Breast epithelium (tissue), 4 donors: Measurements from ENCODE around the gene TMEM132C. TPM values are rescaled to one million over a fixed set of nuclear protein-coding genes. Genes with fewer than 3 reads are reported as not detected.

Experiments used
- DNase-seq, 2 donors: peaks; one replicate each; pipeline ENCODE4 v3.0.0-alpha.2; 2019; ENCODE audit warnings: low spot score in 2 of 2
- H3K27ac ChIP-seq, 2 donors: fragments of 200-600 bp; sonication (generic) in 1 of 2; one replicate each; pipeline ENCODE4 v1.5.1; 2016 to 2019; ENCODE audit warnings: mild to moderate bottlenecking in 1 of 2
- H3K27me3 ChIP-seq, 2 donors: fragments of 200-600 bp; sonication (generic) in 1 of 2; one replicate each; pipeline versions ENCODE4 v1.5.1 to v1.6.0; 2017 to 2019; ENCODE audit warnings: control low read depth in 1 of 2, mild to moderate bottlenecking in 1 of 2
- H3K36me3 ChIP-seq: fragments of 200-600 bp; one replicate; pipeline ENCODE4 v1.5.1; 2019
- H3K4me1 ChIP-seq, 2 donors: fragments of 200-600 bp; sonication (generic); one replicate each; pipeline ENCODE4 v1.5.1; 2016 to 2019; ENCODE audit warnings: control low read depth in 1 of 2
- H3K4me3 ChIP-seq, 3 donors: fragments of 200-600 bp; sonication (generic); 1 replicate in 2 of 3; 2 replicates in 1 of 3; pipeline ENCODE4 v1.5.1; 2016 to 2019; ENCODE audit warnings: mild to moderate bottlenecking in 3 of 3, moderate library complexity in 2 of 3
- H3K9me3 ChIP-seq, 2 donors: fragments of 200-600 bp; sonication (generic) in 1 of 2; one replicate each; pipeline ENCODE4 v1.5.1; 2016 to 2019; ENCODE audit warnings: control low read depth in 1 of 2
- POLR2A ChIP-seq: fragments of 450-650 bp; IDR thresholded peaks from one replicate; pipeline ENCODE4 v1.6.1; 2016; ENCODE audit warnings: antibody characterized with exemption, mild to moderate bottlenecking, moderate library complexity
- POLR2AphosphoS5 ChIP-seq, 3 donors: sonication (generic); formaldehyde crosslinking; IDR thresholded peaks; one replicate each; pipeline ENCODE4 v1.6.1; 2017; ENCODE audit warnings: antibody characterized with exemption in 3 of 3
- intact Hi-C: fragments of 100-400 bp; cut with DNase I; formaldehyde crosslinking; loops from one replicate; pipeline ENCODE4 v1.15.1; 2023; ENCODE audit warnings: low total_unique reads
- total RNA-seq, 3 donors: library from RNA; depleted of rRNA; stranded (reverse); fragments of >200 nt; gene quantifications; one replicate each; pipeline ENCODE4 v1.1.0, GENCODE V29; 2016
- TF ChIP-seq, protein P1 (sequence below), 3 donors: fragments of 450-650 bp; IDR thresholded peaks; one replicate each; pipeline ENCODE4 v1.5.1; 2016 to 2017; ENCODE audit warnings: antibody characterized with exemption in 3 of 3, mild to moderate bottlenecking in 3 of 3, moderate library complexity in 3 of 3

The TMEM132C gene
- total RNA-seq, 3 donors from 2014 or later = 7.2 to 54.1 (median 15.7) TPM

- no peaks in the 10 kb centered on the region for H3K27me3 ChIP-seq
- H3K36me3 ChIP-seq = no peaks in the 10 kb centered on the region
- no peak overlapping the region for H3K4me3 ChIP-seq
- peaks cover 0 to 2% of the 10 kb centered on the region in 2 donors for H3K9me3 ChIP-seq
- no peak overlapping the region for H3K27ac ChIP-seq
- no peaks in the 10 kb centered on the region for H3K4me1 ChIP-seq
- no peak for DNase-seq
- intact Hi-C loops = no loop called here
- TF ChIP-seq POLR2A = no peak
- TF ChIP-seq, protein P1, sequence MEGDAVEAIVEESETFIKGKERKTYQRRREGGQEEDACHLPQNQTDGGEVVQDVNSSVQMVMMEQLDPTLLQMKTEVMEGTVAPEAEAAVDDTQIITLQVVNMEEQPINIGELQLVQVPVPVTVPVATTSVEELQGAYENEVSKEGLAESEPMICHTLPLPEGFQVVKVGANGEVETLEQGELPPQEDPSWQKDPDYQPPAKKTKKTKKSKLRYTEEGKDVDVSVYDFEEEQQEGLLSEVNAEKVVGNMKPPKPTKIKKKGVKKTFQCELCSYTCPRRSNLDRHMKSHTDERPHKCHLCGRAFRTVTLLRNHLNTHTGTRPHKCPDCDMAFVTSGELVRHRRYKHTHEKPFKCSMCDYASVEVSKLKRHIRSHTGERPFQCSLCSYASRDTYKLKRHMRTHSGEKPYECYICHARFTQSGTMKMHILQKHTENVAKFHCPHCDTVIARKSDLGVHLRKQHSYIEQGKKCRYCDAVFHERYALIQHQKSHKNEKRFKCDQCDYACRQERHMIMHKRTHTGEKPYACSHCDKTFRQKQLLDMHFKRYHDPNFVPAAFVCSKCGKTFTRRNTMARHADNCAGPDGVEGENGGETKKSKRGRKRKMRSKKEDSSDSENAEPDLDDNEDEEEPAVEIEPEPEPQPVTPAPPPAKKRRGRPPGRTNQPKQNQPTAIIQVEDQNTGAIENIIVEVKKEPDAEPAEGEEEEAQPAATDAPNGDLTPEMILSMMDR (IDR thresholded peaks at IDR 0.05) = no peak
- no peak for TF ChIP-seq POLR2AphosphoS5 (IDR thresholded peaks at IDR 0.05)
Observed at GRCh38 chr12:128531170-128531569, 264.2 kb downstream of the TMEM132C start.

DNA sequence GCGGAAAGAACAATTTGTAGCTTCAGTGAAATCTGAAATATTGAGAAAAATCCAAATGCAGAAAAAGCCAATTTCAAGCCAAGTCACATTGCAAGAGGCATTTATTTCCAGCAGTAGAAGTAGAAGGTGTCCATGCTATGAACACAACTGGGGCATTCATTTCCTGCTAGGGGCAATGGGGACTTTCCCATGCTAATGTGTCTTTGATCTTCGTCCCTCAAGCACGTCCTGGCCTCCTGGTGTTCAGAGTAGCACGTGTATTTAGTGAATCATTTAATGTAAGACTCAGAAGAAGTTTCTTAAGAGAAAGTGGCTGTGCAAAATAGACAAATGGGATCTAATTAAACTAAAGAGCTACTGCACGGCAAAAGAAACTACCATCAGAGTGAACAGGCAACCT, 267.9 kb downstream of the TMEM132C start:
- DNase-seq = no peak

GRCh38 chr12:128536810-128537209, 269.8 kb downstream of the TMEM132C start:
- H3K4me1 ChIP-seq = no peaks in the 10 kb centered on the region
- H3K36me3 ChIP-seq = no peaks in the 10 kb centered on the region
- TF ChIP-seq POLR2AphosphoS5 (IDR thresholded peaks at IDR 0.05) (no peak), POLR2A (no peak)
- TF ChIP-seq, protein P1 (IDR thresholded peaks at IDR 0.05) = no peak
- H3K27me3 ChIP-seq = no peaks in the 10 kb centered on the region
- peaks cover 0 to 22% of the 10 kb centered on the region in 2 donors for H3K9me3 ChIP-seq
- no peak overlapping the region for H3K4me3 ChIP-seq
- H3K27ac ChIP-seq = no peak overlapping the region
- no peak for DNase-seq
- intact Hi-C loops = no loop called here

More for the DNA sequence above, 267.9 kb downstream of the TMEM132C start:
- Histone ChIP-seq H3K4me3 (no peak overlapping the region), H3K27me3 (no peaks in the 10 kb centered on the region), H3K4me1 (no peaks in the 10 kb centered on the region), H3K36me3 (no peaks in the 10 kb centered on the region), H3K27ac (no peak overlapping the region), H3K9me3 (peaks cover 0 to 22% of the 10 kb centered on the region in 2 donors)
- intact Hi-C loops = no loop called here
- TF ChIP-seq, protein P1 (IDR thresholded peaks at IDR 0.05) = no peak
- TF ChIP-seq POLR2A = no peak
- no peak for TF ChIP-seq POLR2AphosphoS5 (IDR thresholded peaks at IDR 0.05)

DNA sequence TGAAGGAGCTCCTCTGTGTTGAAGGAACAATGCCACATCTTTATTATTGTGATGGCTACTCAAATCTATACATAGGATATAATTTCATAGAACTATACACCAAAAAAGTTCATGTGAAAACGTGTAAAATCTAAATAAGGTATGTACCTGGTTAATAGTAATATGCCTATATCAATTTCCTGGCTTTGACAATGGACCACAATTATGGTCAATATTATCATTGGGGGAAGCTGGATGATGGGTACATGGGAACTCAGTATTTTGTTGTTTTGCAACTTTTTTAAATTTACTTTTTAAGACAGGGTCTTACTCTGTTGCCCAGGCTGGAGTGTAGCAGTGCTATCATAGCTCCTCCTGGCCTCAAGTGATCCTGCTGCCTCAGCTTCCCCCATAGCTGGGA, 270.7 kb downstream of the TMEM132C start:
- no peak for DNase-seq
- Histone ChIP-seq H3K4me3 (no peak overlapping the region), H3K4me1 (no peaks in the 10 kb centered on the region), H3K9me3 (peaks cover 0 to 22% of the 10 kb centered on the region in 2 donors), H3K27ac (no peak overlapping the region), H3K27me3 (no peaks in the 10 kb centered on the region), H3K36me3 (no peaks in the 10 kb centered on the region)
- intact Hi-C loops = no loop called here
- TF ChIP-seq, protein P1 (IDR thresholded peaks at IDR 0.05) = no peak
- TF ChIP-seq POLR2AphosphoS5 (IDR thresholded peaks at IDR 0.05) = no peak
- no peak for TF ChIP-seq POLR2A

DNA sequence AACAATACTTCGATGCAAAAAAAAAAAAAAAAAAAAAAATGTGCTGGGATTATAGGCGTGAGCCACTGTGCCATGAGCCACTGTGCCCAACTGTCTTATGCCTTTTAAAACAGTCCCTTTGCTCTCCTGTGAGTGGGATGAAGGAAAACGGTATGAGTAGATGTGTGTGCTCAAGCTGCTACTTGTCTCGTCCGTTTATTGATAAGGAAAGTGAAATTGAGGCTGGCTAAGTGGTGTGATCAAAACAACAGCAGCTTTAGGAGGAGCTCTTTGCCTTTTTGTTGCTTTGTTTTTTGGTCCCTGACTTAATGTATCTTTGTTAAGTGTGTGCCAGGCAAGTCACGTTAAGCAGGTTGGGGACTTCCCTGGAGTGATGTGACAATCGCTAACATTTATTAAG, 275.9 kb downstream of the TMEM132C start:
- Histone ChIP-seq H3K36me3 (no peaks in the 10 kb centered on the region), H3K4me3 (no peak overlapping the region), H3K4me1 (no peaks in the 10 kb centered on the region), H3K27me3 (no peaks in the 10 kb centered on the region), H3K9me3 (peaks cover 0 to 3% of the 10 kb centered on the region in 2 donors), H3K27ac (no peak overlapping the region)
- intact Hi-C loops = no loop called here
- TF ChIP-seq, protein P1 (IDR thresholded peaks at IDR 0.05) = no peak
- TF ChIP-seq POLR2AphosphoS5 (IDR thresholded peaks at IDR 0.05) (no peak), POLR2A (no peak)
- DNase-seq = no peak
